GM23248 (cell line): ENCODE data around the gene CELA2A.
"Not testable (repeated sequence)": the region's sequence is repeated elsewhere in the genome, so short reads cannot be mapped to it uniquely, and the experiment has no call there.

Experiments used
- EZH2 ChIP-seq: fragments of 200-600 bp; sonication (generic); IDR thresholded peaks from 2 replicates; pipeline ENCODE4 v1.6.1; 2018; ENCODE audit warnings: antibody characterized with exemption, mild to moderate bottlenecking; ENCODE audit not compliant: insufficient read depth, poor library complexity, severe bottlenecking
- EZH2phosphoT487 ChIP-seq: fragments of 200-600 bp; sonication (generic); IDR thresholded peaks from 2 replicates; pipeline ENCODE4 v1.6.1; 2018; ENCODE audit warnings: antibody characterized with exemption, moderate library complexity, mild to moderate bottlenecking, low read depth; ENCODE audit not compliant: insufficient read depth

DNA sequence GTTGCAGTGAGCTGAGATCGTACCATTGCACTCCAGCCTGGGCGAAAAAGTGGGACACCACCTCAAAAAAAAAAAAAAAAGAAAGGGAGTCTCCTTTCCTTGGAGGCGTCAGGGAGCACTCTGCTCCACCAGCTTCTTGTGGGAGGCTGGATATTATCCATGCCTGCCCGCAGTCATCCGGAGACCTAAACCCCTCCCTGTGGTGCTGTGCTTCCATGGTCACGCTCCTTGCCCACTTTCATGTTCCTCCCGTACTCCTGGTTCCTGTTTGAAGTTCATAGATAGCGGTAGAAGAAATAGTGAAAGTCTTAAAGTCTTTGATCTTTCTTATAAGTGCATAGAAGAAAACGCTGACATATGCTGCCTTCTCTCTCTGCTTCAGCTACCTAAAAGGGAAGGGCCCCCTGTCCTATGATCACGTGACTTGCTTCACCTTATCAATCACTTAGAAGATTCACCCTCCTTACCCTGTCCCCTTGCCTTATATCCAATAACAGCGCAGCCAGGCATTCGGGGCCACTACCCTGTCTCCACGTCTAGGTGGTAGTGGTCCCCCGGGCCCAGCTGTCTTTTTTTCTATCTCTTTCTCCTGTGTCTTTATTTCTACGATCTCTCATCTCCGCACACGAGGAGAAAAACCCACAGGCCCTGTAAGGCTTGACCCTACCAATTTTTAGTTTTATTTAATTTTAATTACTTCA, 64.8 kb downstream of the CELA2A start:
- TF ChIP-seq EZH2, EZH2phosphoT487: not testable (repeated sequence)
